ENCODE data around the gene NFKBIL1.
"Not testable (repeated sequence)": the region's sequence is repeated elsewhere in the genome, so short reads cannot be mapped to it uniquely, and the experiment has no call there.

Gene NFKBIL1

DNA sequence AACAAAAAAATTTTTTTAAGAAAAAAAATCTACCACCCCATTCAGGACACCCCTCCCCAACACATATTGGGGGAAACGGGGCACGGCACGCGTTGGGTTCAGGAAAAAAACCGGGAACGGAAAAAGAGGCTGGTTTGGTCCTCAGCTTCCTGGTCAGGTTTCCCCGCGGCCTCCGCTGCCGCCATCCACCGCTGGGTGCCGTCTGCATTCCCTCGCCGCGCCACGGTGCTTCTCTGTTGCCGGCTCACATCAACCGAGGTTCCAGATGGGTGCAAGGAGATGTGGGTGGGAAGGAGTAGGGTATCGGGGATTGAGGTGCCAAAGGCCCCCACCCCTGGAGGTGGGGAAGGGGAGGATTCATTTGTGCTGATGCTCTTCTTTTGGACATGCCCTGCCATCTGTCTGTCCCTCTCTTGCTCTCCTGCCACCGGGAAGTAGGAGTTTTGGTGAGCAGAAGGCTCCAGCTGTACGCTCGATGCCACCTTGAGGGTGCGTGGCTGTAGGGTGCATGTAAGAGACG is 12.8 kb upstream of the NFKBIL1 start:
- DNase-seq (ENCODE audit: low spot score): no peak

DNA sequence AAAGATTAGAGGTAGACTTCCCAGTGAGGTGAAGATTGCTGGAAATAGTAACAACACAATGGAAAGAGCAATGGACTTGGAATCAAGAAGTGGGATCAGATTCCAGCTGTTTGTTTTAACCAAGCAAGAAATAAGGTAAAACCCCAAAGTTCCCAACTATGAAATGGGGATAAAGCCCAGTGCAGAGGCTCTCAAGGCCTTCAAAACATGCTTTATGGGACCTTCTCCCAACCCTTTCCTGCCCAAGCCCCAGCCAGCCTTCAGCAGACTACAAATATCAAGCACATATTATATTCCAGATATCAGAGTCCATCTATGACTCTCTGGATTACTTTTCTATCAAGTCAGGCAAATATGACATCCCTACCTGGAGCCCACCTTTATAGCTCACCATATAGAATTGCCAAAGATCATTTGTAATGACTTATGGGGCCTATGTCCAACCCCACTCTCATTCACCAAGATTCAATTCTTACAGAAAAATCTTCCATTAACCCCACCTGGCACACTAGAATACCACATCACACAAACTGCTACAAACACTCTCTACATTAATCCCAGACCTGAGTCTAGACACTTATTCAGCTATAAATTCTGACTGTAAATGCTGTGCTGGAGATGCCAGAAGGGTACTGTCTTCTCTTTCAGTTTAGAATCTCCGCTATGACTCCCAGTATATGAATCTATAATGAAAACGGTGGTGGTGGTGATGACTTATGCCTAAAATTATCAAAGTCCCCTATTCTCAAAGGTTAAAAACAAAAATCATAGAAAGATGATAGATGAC is 11.7 kb upstream of the NFKBIL1 start:
- DNase-seq (ENCODE audit: low spot score): no peak

DNA sequence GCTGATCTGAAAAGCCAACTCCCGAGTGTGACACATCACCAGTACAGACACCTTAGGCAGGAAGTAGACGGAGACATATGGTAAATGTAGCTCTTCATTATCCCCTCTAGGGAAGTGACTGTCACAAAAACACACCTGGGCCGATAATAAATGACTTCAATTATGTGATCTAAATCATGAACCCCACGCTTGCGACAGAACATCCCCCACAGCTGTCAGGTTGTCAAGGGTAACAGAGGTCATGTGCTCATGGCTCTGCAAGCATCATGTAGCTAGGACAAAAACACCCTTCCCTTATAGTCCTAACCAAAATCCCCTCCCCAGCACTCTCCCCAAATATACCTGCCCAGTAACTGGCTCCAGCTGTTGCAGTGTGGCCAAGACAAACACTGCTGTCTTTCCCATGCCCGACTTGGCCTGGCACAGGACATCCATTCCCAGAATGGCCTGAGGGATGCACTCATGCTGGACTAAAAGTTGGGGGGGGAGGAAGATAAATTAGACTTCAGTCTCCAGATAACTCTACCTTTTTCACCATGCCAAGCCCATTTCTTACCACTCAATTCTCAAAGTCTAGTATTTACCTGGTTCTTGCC is 8.5 kb upstream of the NFKBIL1 start:
- no peak for DNase-seq (ENCODE audit: low spot score)

DNA sequence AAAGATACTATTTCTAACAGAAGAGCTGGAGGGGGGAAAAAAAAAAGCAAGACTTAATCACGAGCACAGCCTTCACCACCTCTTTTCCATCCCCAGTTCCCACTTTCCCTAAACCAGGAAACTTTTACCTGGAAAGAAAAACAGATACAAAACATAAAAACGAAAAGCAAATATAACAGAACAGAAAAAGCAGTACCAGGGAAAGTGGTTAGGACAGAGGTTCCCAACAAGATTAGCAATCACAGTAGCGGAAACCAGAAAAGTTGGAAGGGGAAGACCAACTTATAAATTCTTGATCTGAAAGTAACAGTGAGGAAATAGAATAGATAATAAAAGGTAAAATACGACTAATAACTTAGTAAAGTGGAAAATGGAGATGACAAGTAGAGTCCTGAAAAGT is 6.8 kb upstream of the NFKBIL1 start:
- no peak for DNase-seq (ENCODE audit: low spot score)

DNA sequence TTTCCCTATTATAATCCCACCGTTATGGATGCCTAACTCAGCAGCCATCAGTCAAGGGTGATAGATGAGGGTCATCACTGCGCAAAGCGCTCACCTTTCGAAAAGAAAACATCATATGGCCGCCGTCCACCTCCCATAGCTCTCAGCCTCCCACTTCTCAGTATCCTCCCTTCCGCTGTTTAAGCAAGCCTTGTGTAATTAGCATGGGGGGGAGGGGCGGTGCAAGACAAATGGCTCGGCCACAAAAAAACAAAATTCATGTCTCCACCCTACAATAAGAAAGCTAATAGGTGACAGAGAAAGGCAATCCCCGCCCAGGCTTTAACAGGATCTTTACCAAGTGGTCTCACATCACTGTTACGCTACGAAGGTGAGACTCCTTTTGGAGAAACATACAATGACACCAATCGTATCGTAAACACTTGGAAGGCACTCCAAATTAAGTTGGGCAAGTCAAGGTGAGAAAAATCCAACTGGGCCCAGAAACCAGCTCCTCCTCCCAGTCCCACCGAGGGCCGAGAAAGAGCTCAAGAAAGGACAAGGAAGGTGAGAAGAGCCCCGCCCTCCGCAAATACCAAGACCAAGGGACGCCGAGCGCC is 6.2 kb upstream of the NFKBIL1 start:
- peak; percentile 32 for DNase-seq (ENCODE audit: low spot score)

DNA sequence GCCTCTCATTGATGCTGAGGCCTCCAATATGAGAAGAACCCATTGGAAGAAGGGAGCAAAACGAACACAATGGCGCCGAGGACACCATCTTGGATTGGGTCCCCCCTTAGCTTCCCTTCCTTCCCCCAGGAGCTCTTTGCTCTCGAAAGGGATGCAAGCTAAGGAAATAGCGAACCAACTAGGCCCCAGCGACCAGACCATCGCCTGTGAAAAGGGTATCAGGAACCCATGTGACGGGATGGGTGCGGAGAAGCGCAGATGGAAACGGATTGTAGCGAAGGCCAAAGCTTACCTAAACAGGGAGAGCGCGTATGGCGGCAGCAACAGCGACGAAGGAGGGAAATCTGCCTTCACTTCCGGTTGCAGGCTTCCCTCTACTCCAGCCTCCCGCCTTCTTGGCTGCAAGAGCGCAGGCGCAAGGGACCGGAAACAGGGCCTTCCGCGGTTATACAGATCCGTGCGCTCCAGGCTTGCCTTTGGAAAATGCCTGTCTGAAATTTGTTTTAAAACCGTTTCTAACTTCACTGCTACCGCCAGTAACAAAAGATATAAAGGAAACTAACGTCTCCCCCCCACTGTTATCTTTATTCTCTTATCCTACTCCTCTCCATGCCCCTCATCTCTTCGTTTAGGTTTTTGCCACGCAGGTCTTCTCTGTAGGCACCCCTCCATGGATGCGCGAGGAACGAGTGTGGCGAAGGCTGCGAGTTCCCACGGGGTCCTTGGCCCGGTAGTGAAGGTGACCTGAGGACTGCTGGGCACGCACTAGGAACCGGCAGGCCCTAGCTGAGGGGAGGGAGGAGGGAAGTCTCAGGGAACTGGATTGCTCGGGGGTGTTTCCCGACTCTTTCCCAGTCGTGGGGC is 5.5 kb upstream of the NFKBIL1 start, which contains the start of gene DDX39B:
Gene DDX39B (minus strand): TSS at position 346 of the 864 bp plus-strand sequence. CDS start 1,471 bp downstream, outside the sequence.
- DNase-seq (ENCODE audit: low spot score): peak; percentile 96

DNA sequence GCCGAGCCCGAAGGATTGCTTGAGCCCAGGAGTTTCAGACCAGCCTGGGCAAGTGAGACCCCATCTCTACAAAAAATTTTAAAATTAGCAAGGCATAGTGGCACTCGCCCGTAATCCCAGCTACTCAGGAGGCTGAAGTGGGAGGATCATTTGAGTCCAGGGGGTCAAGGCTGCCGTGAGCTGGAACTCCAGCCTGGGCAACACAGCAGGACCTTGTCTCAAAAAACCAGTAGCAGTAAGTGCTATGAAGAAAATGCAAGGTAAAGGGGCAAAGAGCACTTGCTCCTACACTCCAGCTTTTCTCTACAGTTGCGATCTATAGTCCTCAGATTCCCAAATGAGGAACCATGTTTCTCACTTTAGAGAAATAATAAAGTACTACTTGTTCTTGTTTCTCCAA is 3.8 kb upstream of the NFKBIL1 start:
- DNase-seq (ENCODE audit: low spot score): no peak

DNA sequence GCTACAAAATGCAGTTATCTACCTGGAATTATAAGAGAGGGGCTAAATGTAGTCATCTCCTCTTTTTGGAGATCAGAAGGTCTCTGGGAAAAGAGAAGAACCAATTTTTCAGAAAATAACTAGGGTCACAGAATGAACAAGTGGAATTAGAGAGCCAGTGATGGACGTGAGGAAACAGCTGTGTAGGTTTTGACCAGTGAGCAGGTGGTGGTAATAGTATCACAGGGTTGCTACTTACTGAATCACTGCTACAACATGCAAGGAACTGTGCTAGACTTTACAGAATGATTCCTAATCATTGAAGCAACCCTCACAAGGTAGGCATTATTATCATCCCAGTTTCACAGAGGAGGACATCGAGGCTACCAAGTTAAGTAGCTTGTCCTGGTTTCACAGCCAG is 2.7 kb upstream of the NFKBIL1 start:
- no peak for DNase-seq (ENCODE audit: low spot score)

DNA sequence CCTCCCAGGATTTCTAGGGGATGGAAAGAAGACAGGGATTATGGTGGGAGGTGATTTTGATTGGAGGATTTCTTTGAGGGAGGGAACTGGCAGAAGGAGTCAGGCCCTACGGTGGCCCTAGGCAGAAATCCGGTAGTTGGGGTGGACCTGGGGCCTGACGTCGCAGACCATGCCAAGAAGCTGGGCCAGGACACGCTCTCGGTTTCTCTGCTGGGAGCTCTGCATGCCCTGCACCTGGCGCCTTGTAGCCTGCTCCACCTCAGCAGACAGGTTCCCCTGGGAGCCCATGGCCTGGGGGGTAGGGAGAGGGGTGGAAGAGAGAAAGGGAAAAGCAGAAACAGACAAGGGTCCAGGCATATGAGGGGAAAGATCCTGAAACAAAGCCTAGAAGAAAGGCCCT is 2.1 kb upstream of the NFKBIL1 start:
- no peak for DNase-seq (ENCODE audit: low spot score)

DNA sequence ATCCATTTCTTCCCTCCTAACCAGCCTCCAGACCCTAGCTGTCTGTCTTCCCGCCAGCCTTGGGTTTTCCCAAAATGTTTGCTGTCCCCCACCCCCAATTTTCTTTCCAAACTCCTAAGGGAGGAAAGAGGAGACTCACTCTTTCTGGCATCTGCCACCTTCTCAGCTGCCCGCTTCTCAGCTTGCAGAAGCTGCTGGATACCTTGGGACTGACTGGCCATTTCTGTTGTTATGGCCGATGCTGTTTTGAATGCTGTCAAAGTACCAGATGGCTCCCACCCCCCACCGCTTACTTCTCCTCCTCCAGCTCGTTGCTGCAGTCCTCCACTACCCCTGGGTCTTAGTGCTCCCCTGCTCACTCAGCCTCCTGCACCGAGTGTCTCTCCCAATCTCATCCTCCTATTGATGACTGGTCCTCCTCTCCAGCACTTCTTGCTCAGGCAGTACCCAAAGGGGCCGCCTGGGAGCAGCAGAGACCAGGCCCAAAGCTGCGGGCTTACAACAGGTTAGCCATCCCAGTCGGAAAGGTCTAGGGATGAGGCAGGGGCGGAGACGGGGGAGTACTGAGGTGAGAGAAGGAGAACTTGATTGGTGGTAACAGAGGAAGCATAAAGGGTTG is 960 bp upstream of the NFKBIL1 start, which contains the start of gene ATP6V1G2:
Gene ATP6V1G2 (minus strand): TSS at position 270 of the 619 bp plus-strand sequence. CDS start 49 bp downstream, at position 221.
- peak; percentile 92 for DNase-seq (ENCODE audit: low spot score)

DNA sequence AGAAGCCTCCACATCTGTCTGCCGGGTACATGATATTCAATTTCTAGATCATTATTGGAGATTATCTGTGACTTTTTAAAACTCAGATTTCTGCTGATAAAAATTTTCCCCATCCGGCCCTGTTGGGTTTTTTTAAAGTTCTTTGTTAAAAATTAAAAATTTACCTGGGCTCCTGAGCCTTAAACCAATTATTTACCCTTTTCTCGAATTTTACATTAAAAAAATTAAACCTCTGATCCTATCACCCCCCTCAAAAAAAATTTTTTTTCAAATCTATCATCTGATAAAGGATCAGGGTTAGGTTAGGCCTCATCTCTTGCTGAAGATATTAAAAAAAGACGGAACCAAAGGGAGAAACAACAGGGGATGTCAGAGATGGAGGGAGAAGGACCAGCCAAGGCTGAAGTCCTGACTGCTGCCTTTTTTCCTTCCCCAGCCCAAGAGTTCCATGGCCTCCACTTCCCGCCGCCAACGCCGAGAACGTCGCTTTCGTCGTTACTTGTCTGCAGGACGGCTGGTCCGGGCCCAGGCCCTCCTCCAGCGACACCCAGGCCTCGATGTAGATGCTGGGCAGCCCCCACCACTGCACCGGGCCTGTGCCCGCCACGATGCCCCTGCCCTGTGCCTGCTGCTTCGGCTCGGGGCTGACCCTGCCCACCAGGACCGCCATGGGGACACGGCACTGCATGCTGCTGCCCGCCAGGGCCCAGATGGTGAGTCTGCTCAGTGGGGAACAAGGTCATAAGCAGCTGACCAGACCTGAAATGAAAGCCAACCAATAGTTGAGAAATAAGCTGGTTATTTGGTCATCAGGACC is 527 bp downstream of the NFKBIL1 start:
- no peak for DNase-seq (ENCODE audit: low spot score)

DNA sequence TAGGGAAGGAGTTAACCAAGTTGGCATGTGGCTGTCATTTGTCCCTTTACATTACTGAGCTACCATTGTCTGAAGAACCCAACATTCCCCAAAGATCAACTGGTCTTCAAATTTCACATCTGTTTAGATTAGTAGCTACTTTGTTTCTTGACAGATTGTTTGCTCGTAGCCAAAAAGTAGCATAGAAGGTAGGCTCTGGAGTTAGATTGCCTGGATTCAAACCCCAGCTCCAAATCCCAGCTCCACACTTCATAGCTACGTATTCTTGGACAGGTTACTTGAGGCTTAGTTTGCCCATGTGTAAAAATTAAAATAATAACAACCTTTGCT is 1.1 kb downstream of the NFKBIL1 start:
- DNase-seq (ENCODE audit: low spot score): no peak

DNA sequence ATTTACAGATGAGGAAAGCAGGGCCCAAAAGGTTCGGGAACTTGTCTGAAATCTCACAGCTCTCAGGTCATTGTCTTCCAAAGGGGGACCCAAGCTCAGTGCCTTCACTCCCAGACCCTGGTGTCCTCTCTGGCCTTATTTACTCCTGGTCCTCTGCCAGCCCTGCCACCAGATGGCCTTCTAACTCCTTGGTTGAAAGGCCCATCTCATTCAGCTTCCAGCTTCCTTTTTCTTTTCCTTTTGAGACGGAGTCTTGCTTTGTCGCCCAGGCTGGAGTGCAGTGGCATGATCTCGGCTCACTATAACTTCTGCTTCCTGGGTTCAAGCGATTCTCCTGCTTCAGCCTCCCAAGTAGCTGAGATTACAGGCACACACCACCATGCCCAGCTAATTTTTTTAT is 4.0 kb downstream of the NFKBIL1 start:
- not testable (repeated sequence) for DNase-seq (ENCODE audit: low spot score)

DNA sequence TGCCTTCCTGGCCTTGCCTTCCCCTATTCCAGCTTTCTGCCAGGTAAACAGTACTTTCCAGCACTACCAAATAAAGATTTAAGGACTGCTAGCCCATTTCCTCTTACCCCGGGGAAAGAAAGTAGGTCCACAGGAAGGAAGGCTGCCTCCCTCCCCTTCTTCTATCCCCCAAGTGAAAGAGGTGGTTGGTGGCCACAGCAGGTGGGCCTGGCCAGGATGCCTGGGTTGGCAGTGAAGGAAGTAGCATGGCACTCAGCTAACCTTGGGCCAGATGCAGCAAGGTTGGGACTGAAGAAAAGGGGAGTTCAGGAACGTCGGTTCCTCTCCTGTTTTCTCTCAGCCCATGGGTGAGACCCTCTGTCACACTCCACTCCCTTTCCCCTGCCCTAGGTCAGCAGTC is 8.9 kb downstream of the NFKBIL1 start:
- DNase-seq (ENCODE audit: low spot score): no peak

DNA sequence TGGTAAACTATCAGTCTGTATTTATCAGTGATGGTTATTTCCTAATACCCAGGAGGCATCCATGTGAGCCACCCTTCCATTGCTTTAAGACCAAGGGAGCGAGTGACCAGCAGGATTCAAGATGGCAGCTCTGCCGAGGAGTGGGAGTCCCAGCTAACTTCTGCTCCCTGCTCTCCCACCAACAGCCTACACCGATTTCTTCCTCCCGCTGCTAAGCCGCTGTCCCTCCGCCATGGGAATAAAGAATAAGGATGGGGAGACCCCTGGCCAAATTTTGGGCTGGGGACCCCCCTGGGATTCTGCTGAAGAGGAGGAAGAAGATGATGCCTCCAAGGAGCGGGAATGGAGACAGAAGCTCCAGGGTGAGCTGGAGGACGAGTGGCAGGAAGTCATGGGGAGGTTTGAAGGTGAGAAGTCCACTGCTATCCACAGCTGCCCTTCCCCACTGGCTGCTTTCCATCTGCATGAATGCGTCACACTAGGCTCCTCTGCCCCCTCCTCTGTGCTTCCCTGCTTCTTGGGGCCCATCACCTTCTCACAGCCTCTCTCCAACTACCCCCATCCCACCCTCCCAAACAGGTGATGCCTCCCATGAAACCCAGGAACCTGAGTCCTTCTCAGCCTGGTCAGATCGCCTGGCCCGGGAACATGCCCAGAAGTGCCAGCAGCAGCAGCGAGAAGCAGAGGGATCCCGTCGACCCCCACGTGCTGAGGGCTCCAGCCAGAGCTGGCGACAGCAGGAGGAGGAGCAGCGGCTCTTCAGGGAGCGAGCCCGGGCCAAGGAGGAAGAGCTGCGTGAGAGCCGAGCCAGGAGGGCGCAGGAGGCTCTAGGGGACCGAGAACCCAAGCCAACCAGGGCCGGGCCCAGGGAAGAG is 10.3 kb downstream of the NFKBIL1 start:
- DNase-seq (ENCODE audit: low spot score): no peak

DNA sequence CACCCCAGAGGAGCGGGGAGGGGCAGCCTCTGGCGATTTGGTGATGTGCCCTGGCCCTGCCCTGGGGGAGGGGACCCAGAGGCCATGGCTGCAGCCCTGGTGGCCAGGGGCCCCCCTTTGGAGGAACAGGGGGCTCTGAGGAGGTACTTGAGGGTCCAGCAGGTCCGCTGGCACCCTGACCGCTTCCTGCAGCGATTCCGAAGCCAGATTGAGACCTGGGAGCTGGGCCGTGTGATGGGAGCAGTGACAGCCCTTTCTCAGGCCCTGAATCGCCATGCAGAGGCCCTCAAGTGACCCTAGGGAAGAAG is 10.9 kb downstream of the NFKBIL1 start:
- no peak for DNase-seq (ENCODE audit: low spot score)

DNA sequence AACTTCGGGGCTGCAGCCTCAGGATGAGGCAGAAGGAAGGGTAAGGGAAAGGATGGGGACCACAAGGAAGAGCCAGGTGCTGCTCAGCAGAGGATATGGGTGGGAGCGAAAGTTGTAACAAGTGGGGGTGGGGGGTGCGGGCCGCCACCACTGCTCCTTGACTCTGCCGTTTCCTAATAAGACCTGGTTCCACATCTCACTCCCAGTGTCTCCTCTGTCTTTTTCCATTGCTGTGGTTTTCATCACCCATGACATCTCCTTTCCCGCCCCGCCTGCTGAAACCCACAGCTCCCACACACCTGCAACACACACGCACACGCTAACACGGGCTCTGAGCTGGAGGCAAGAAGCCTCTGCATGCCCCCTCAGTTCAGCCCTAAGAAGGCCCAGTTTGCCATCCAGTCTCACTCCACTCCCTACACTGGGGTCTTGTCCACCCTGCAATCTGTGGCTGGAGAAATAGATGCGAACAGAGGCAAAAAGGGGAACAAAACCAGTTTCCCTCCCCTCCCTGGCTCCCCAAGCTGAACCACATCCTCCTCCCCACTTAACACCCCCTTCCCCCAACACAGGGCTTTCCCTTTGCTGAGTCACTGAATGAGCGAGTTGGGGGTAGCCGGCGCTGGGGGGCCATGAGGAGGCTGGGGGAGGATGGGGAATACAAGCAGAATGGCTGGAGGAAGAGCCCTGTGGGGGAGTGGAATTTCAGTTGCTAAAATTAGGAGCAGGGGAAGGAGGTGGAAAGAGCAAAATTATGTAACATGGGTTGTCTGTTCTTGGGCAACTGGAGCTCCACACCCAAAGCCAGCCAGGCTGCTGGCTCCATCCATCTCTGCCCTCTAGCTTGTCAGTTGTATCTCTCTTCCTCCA is 11.5 kb downstream of the NFKBIL1 start:
- no peak for DNase-seq (ENCODE audit: low spot score)

DNA sequence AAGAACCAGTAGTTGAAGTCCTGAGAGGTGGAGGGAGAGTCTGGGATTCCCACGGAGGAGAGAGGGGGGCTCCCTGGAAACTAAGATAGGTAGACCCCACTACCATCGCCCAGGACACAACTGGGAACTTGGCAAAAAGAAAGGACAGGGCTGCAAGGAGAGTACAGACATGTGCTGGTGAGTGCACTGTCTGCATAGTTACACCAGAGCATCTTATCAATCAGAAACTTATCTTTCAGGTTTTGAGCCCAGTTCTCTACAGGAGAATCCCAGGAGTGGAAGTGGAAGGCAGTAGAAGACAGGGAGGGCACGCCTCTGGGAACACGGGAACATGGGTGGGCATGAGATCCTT is 12.2 kb downstream of the NFKBIL1 start:
- no peak for DNase-seq (ENCODE audit: low spot score)

Measured in SW480 (cell line).